ENCODE results near the gene RBBP8NL. TPM values are rescaled to one million over a fixed set of nuclear protein-coding genes. Genes with fewer than 3 reads are reported as not detected.

RBBP8NL gene
- total and polyA plus RNA-seq, 2 donors (not counting 3 experiments of a cell fraction or from before 2014, with no cell fraction given), result not detected

GRCh38 chr20:62367136-62367632 is 60.2 kb downstream of the RBBP8NL start, which contains the start of gene LAMA5:
Gene LAMA5, minus strand, starts transcription at chr20:62367312. Its CDS starts 67 bp downstream, at chr20:62367245.
- peak within 1 kb of the TSS; percentile 41 to 71 (median 60) for H3K4me3 ChIP-seq (replicated peaks in 1 of 3; ENCODE audit: insufficient read depth in 1 of 3, low read depth in 1 of 3, low read length in 3 of 3)
- no peak for FAIRE-seq
- peak within 1 kb of the TSS; percentile 61 for H3K4me2 ChIP-seq (ENCODE audit: insufficient read depth, low read length)
- H3K27me3 ChIP-seq (ENCODE audit: control insufficient read depth in 2 of 2, insufficient read depth in 2 of 2, low read length in 2 of 2), result no peaks in the 10 kb centered on the region
- H3K9ac ChIP-seq (replicated peaks; ENCODE audit: extremely low read depth, insufficient read depth, low read length), result peak within 1 kb of the TSS; percentile 71
- dilution Hi-C loops (cut with MboI; ENCODE audit: extremely low pct_ligation_motif_present, low sequenced_read_pairs) (no loop called here), intact Hi-C loops (cut with micrococcal nuclease) (no loop called here)
- H3K79me2 ChIP-seq (ENCODE audit: control insufficient read depth, insufficient read depth, low read length), result peaks cover 46% of the 10 kb centered on the region
- H3K9me3 ChIP-seq (replicated peaks; ENCODE audit: control insufficient read depth, insufficient read depth, low read length), result no peaks in the 10 kb centered on the region
- ChIA-PET CTCF (interaction anchor here (2.3 to 9.9 kb wide), 5 partner anchors 9 to 65 kb away, joined by 8 to 179 read pairs (median 13); partner anchors contain the start of gene ADRM1), POLR2A (no interaction called here)
- H3K27ac ChIP-seq (ENCODE audit: insufficient read depth, low read depth, low read length), result peak within 1 kb of the TSS; percentile 21
- peak; percentile 82 for TF ChIP-seq POLR2AphosphoS5 (IDR thresholded peaks at IDR 0.05; ENCODE audit: insufficient read depth, low read depth, low read length)
- no peak for TF ChIP-seq GATA2 (IDR thresholded peaks at IDR 0.05; ENCODE audit: insufficient read depth, insufficient read length, low read depth, low read length)
- no peak for TF ChIP-seq POLR2A (IDR thresholded peaks at IDR 0.05; ENCODE audit: low read depth, low read length)
- peak within 1 kb of the TSS; percentile 61 for H2AFZ ChIP-seq (ENCODE audit: low read depth, low read length)
- peaks cover 48% of the 10 kb centered on the region for H3K4me1 ChIP-seq (ENCODE audit: control insufficient read depth, extremely low read depth, insufficient read depth, low read length)
- no peaks in the 10 kb centered on the region for H4K20me1 ChIP-seq (replicated peaks; ENCODE audit: control insufficient read depth, extremely low read depth, insufficient read depth, low read length)
- no TSS peak for BruUV-seq (replicated peaks)
- H3K36me3 ChIP-seq (ENCODE audit: control insufficient read depth in 2 of 2, extremely low read depth in 1 of 2, insufficient read depth in 2 of 2, low read length in 2 of 2), result no peaks in the 10 kb centered on the region
- DNase-seq (ENCODE audit: low read depth, low spot score), result no peak
- H3K9me1 ChIP-seq (replicated peaks; ENCODE audit: control insufficient read depth, extremely low read depth, insufficient read depth, low read length), result no peaks in the 10 kb centered on the region

- dilution Hi-C loops (cut with MboI; ENCODE audit: extremely low pct_ligation_motif_present, low sequenced_read_pairs) (no loop called here), intact Hi-C loops (cut with micrococcal nuclease) (no loop called here)
- H3K27ac ChIP-seq (ENCODE audit: insufficient read depth, low read depth, low read length), result peak overlapping the region; percentile 21
- no TSS peak for BruUV-seq (replicated peaks)
- H3K4me3 ChIP-seq (replicated peaks in 1 of 3; ENCODE audit: insufficient read depth in 1 of 3, low read depth in 1 of 3, low read length in 3 of 3), result peak overlapping the region; percentile 41 to 71 (median 60)
- peak overlapping the region; percentile 71 for H3K9ac ChIP-seq (replicated peaks; ENCODE audit: extremely low read depth, insufficient read depth, low read length)
- H3K9me3 ChIP-seq (replicated peaks; ENCODE audit: control insufficient read depth, insufficient read depth, low read length), result no peaks in the 10 kb centered on the region
- H2AFZ ChIP-seq (ENCODE audit: low read depth, low read length), result no peak overlapping the region
- CTCF ChIA-PET, result interaction anchor here (1.3 to 9.9 kb wide), 5 partner anchors 9 to 66 kb away, joined by 4 to 179 read pairs (median 6); partner anchors contain the start of gene RPS21
- FAIRE-seq (no peak), DNase-seq (ENCODE audit: low read depth, low spot score) (no peak)
- no peaks in the 10 kb centered on the region for H3K9me1 ChIP-seq (replicated peaks; ENCODE audit: control insufficient read depth, extremely low read depth, insufficient read depth, low read length)
- H3K4me1 ChIP-seq (ENCODE audit: control insufficient read depth, extremely low read depth, insufficient read depth, low read length), result peaks cover 50% of the 10 kb centered on the region
- TF ChIP-seq JUN (IDR thresholded peaks at IDR 0.05; ENCODE audit: borderline replicate concordance, insufficient read depth, insufficient read length, low read depth) (no peak), CTCF (IDR thresholded peaks at IDR 0.05; ENCODE audit: extremely low read depth in 1 of 2, insufficient read depth in 1 of 2, low read depth in 1 of 2, low read length in 2 of 2) (no peak)
- no peaks in the 10 kb centered on the region for H3K36me3 ChIP-seq (ENCODE audit: control insufficient read depth in 2 of 2, extremely low read depth in 1 of 2, insufficient read depth in 2 of 2, low read length in 2 of 2)
- peaks cover 51% of the 10 kb centered on the region for H3K79me2 ChIP-seq (ENCODE audit: control insufficient read depth, insufficient read depth, low read length)
- H4K20me1 ChIP-seq (replicated peaks; ENCODE audit: control insufficient read depth, extremely low read depth, insufficient read depth, low read length), result no peaks in the 10 kb centered on the region
- peak overlapping the region; percentile 57 for H3K4me2 ChIP-seq (ENCODE audit: insufficient read depth, low read length)
- no peaks in the 10 kb centered on the region for H3K27me3 ChIP-seq (ENCODE audit: control insufficient read depth in 2 of 2, insufficient read depth in 2 of 2, low read length in 2 of 2)
- POLR2A ChIA-PET, result no interaction called here
Measured at GRCh38 chr20:62366370-62367135, 60.8 kb downstream of the RBBP8NL start.
